Subcutaneous abdominal adipose tissue (tissue), 5 donors: ENCODE data around the gene C14orf93.
"Not testable (repeated sequence)": the region's sequence is repeated elsewhere in the genome, so short reads cannot be mapped to it uniquely, and the experiment has no call there.

ENCODE experiments used
- H3K27ac ChIP-seq: one replicate; pipeline ENCODE4 v1.7.0; 2013; ENCODE audit warnings: low read depth, mild to moderate bottlenecking, inconsistent platforms, low read length, moderate library complexity
- H3K27me3 ChIP-seq, 5 donors: one replicate each; pipeline ENCODE4 v1.7.0; 2013; ENCODE audit warnings: low read length in 5 of 5, inconsistent platforms in 1 of 5; ENCODE audit not compliant: control insufficient read depth in 5 of 5, insufficient read depth in 4 of 5
- H3K36me3 ChIP-seq, 5 donors: one replicate each; pipeline ENCODE4 v1.7.0; 2013; ENCODE audit warnings: low read length in 5 of 5; ENCODE audit not compliant: control insufficient read depth in 5 of 5, insufficient read depth in 5 of 5
- H3K4me1 ChIP-seq, 5 donors: one replicate each; pipeline ENCODE4 v1.7.0; 2013; ENCODE audit warnings: low read length in 5 of 5, mild to moderate bottlenecking in 3 of 5, moderate library complexity in 1 of 5; ENCODE audit not compliant: control insufficient read depth in 5 of 5, insufficient read depth in 5 of 5
- H3K4me3 ChIP-seq, 5 donors: one replicate each; pipeline ENCODE4 v1.7.0; 2013; ENCODE audit warnings: low read length in 5 of 5, low read depth in 1 of 5
- H3K9ac ChIP-seq, 5 donors: one replicate each; pipeline ENCODE4 v1.7.0; 2013; ENCODE audit warnings: low read length in 5 of 5, mild to moderate bottlenecking in 4 of 5, moderate library complexity in 3 of 5
- H3K9me3 ChIP-seq, 5 donors: one replicate each; pipeline ENCODE4 v1.7.0; 2013; ENCODE audit warnings: low read length in 5 of 5; ENCODE audit not compliant: control insufficient read depth in 5 of 5
- donor health status: healthy.
- donor health status: healthy.
- donor health status: healthy.
- donor health status: healthy.
- donor health status: healthy.

Gene C14orf93

GRCh38 chr14:22976620-22977433 lies 33.1 kb downstream of the C14orf93 start:
- Histone ChIP-seq H3K27ac (peak overlapping the region; percentile 47), H3K9me3 (no peaks in the 10 kb centered on the region), H3K36me3 (peaks cover 0 to 2% (median 0%) of the 10 kb centered on the region in 5 donors), H3K4me1 (peaks cover 7 to 50% (median 46%) of the 10 kb centered on the region in 5 donors), H3K27me3 (no peaks in the 10 kb centered on the region), H3K9ac (peak overlapping the region in 4 of 5 donors; percentile 3 to 64 (median 38)), H3K4me3 (no peak overlapping the region)

GRCh38 chr14:22974530-22975313 lies 35.2 kb downstream of the C14orf93 start:
- Histone ChIP-seq H3K4me1 (peaks cover 7 to 32% (median 27%) of the 10 kb centered on the region in 5 donors), H3K9ac (no peak overlapping the region), H3K27me3 (no peaks in the 10 kb centered on the region), H3K9me3 (no peaks in the 10 kb centered on the region), H3K4me3 (no peak overlapping the region), H3K36me3 (peaks cover 0 to 2% (median 0%) of the 10 kb centered on the region in 5 donors), H3K27ac (no peak overlapping the region)

- no peaks in the 10 kb centered on the region for H3K27me3 ChIP-seq
- no peak overlapping the region for H3K4me3 ChIP-seq
- H3K27ac ChIP-seq = no peak overlapping the region
- H3K4me1 ChIP-seq = peaks cover 7 to 24% (median 20%) of the 10 kb centered on the region in 5 donors
- H3K9ac ChIP-seq = no peak overlapping the region
- no peaks in the 10 kb centered on the region for H3K9me3 ChIP-seq
- H3K36me3 ChIP-seq = peaks cover 0 to 2% (median 0%) of the 10 kb centered on the region in 5 donors
Measured at GRCh38 chr14:22973217-22974032, 36.5 kb downstream of the C14orf93 start.

- Histone ChIP-seq H3K27me3 (no peaks in the 10 kb centered on the region), H3K4me3 (no peak overlapping the region), H3K4me1 (peaks cover 7 to 16% (median 11%) of the 10 kb centered on the region in 5 donors), H3K9ac (peak overlapping the region in 1 of 5 donors; percentile 20), H3K36me3 (peaks cover 0 to 2% (median 0%) of the 10 kb centered on the region in 5 donors), H3K9me3 (no peaks in the 10 kb centered on the region), H3K27ac (no peak overlapping the region)
Measured at GRCh38 chr14:22972313-22972930, 37.5 kb downstream of the C14orf93 start.

GRCh38 chr14:22971152-22971551 lies 38.8 kb downstream of the C14orf93 start:
- Histone ChIP-seq H3K27ac (no peak overlapping the region), H3K36me3 (peaks cover 0 to 2% (median 0%) of the 10 kb centered on the region in 5 donors), H3K9ac (no peak overlapping the region), H3K27me3 (no peaks in the 10 kb centered on the region), H3K9me3 (no peaks in the 10 kb centered on the region), H3K4me3 (no peak overlapping the region), H3K4me1 (peaks cover 0 to 5% (median 0%) of the 10 kb centered on the region in 5 donors)

GRCh38 chr14:22966783-22967269 lies 43.1 kb downstream of the C14orf93 start:
- Histone ChIP-seq H3K36me3 (no peaks in the 10 kb centered on the region), H3K4me1 (no peaks in the 10 kb centered on the region), H3K27ac (no peak overlapping the region), H3K27me3 (no peaks in the 10 kb centered on the region), H3K4me3 (no peak overlapping the region), H3K9me3 (no peaks in the 10 kb centered on the region), H3K9ac (no peak overlapping the region)

- H3K36me3 ChIP-seq, H3K27me3 ChIP-seq, H3K27ac ChIP-seq, H3K4me3 ChIP-seq, H3K9me3 ChIP-seq, H3K9ac ChIP-seq, H3K4me1 ChIP-seq: not testable (repeated sequence)
Measured at GRCh38 chr14:22965916-22966782, 43.8 kb downstream of the C14orf93 start.

GRCh38 chr14:22962061-22962676 lies 47.8 kb downstream of the C14orf93 start:
- Histone ChIP-seq H3K27me3 (no peaks in the 10 kb centered on the region), H3K9ac (no peak overlapping the region), H3K9me3 (no peaks in the 10 kb centered on the region), H3K4me1 (peaks cover 0 to 4% (median 0%) of the 10 kb centered on the region in 5 donors), H3K27ac (no peak overlapping the region), H3K36me3 (no peaks in the 10 kb centered on the region), H3K4me3 (no peak overlapping the region)
